Suprapubic skin (tissue), 4 donors: ENCODE measurements around the gene PTPRJ.

Experiments used
- EP300 ChIP-seq: sonication (generic); formaldehyde crosslinking; IDR thresholded peaks from one replicate; pipeline ENCODE4 v1.6.1; 2017; ENCODE audit warnings: antibody characterized with exemption
- POLR2A ChIP-seq, 2 donors: fragments of 450-650 bp; IDR thresholded peaks; one replicate each; pipeline ENCODE4 v1.6.1; 2017; ENCODE audit warnings: antibody characterized with exemption in 2 of 2, mild to moderate bottlenecking in 2 of 2, moderate library complexity in 2 of 2
- POLR2AphosphoS5 ChIP-seq, 3 donors: sonication (generic); formaldehyde crosslinking; IDR thresholded peaks; one replicate each; pipeline ENCODE4 v1.6.1; 2017; ENCODE audit warnings: antibody characterized with exemption in 3 of 3
- TF ChIP-seq, protein P1 (sequence below), 2 donors: fragments of 200-600 bp in 1 of 2; fragments of 450-650 bp in 1 of 2; sonication (generic) in 1 of 2; IDR thresholded peaks; one replicate each; pipeline ENCODE4 v1.5.1; 2016 to 2019; ENCODE audit warnings: antibody characterized with exemption in 2 of 2, mild to moderate bottlenecking in 1 of 2, moderate library complexity in 1 of 2

DNA sequence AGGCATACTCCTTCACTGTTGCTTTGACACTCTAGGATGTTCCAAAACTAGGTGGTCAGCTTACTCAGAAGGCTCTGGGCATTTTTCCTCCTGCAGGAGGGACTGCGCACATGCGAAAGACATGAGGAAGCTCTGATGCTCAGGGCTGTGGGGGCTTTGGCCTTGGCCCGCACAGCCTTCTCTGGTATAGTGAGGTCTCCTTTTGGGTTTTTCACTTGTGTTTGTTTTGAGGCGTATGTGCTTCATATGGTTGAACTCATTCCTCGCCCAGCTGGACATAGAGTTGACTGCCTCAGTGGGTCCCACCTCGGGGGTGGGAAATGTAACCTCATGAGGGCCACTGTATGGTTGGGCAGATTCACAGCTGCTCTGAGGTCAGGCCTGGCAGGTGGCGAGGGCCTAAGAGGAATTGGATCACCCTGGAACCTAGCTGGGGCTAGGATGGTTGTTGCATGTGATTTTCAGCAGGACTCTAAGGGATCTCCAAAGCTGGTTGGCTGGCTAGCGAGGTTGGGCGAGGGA is 63.7 kb downstream of the PTPRJ start:
- TF ChIP-seq, protein P1, sequence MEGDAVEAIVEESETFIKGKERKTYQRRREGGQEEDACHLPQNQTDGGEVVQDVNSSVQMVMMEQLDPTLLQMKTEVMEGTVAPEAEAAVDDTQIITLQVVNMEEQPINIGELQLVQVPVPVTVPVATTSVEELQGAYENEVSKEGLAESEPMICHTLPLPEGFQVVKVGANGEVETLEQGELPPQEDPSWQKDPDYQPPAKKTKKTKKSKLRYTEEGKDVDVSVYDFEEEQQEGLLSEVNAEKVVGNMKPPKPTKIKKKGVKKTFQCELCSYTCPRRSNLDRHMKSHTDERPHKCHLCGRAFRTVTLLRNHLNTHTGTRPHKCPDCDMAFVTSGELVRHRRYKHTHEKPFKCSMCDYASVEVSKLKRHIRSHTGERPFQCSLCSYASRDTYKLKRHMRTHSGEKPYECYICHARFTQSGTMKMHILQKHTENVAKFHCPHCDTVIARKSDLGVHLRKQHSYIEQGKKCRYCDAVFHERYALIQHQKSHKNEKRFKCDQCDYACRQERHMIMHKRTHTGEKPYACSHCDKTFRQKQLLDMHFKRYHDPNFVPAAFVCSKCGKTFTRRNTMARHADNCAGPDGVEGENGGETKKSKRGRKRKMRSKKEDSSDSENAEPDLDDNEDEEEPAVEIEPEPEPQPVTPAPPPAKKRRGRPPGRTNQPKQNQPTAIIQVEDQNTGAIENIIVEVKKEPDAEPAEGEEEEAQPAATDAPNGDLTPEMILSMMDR (IDR thresholded peaks at IDR 0.05) = no peak
- TF ChIP-seq EP300 (no peak), POLR2A (IDR thresholded peaks at IDR 0.05) (no peak), POLR2AphosphoS5 (IDR thresholded peaks at IDR 0.05) (no peak)
